Tibial nerve (tissue), 4 donors: ENCODE data around the gene HSD11B1.

Source experiments
- CTCF ChIP-seq, 5 experiments: fragments of 200-600 bp in 3 of 5; fragments of 450-650 bp in 2 of 5; sonication (generic) in 3 of 5; IDR thresholded peaks; one replicate each; pipeline ENCODE4 v1.5.1; 2016 to 2019; ENCODE audit warnings: antibody characterized with exemption in 5 of 5, mild to moderate bottlenecking in 3 of 5, moderate library complexity in 2 of 5
- EP300 ChIP-seq, 2 donors: sonication (generic); formaldehyde crosslinking; IDR thresholded peaks; one replicate each; pipeline ENCODE4 v1.6.1; 2017; ENCODE audit warnings: antibody characterized with exemption in 2 of 2, mild to moderate bottlenecking in 1 of 2
- POLR2A ChIP-seq, 2 donors: fragments of 450-650 bp; IDR thresholded peaks; one replicate each; pipeline ENCODE4 v1.6.1; 2017; ENCODE audit warnings: antibody characterized with exemption in 2 of 2, mild to moderate bottlenecking in 2 of 2, moderate library complexity in 2 of 2

DNA sequence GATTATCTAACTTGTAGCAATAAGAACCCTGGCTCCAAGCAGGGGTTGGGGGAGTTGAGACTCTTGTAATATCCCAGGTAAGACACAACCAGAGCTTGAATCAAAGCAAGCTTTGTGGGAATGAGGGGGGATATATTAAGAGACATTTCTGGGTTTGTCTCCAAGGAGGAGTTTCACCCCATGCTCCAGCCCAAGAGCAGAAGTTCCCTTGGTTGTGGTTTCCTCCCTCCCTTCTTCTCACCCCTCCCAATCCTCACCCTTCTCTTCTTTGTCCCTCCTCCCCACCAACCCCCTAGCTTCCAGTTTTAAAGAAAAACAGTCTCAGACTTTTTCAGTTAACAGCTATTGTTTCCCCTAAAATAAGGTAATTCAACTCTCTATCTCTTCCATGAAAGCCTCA is 63.1 kb downstream of the HSD11B1 start:
- no peak for TF ChIP-seq CTCF (IDR thresholded peaks at IDR 0.05)
- no peak for TF ChIP-seq POLR2A (IDR thresholded peaks at IDR 0.05)
- TF ChIP-seq EP300 (IDR thresholded peaks at IDR 0.05): no peak
